Measurements from ENCODE around the gene SDK2.

The SDK2 gene

GRCh38 chr17:73498886-73499554 is 145.2 kb downstream of the SDK2 start:
- DNase-seq, result no peak

GRCh38 chr17:73498176-73498575 is 146.1 kb downstream of the SDK2 start:
- DNase-seq, result no peak

- no peak for DNase-seq
Observed at GRCh38 chr17:73497721-73498120, 146.5 kb downstream of the SDK2 start.

- DNase-seq, result no peak
Observed at GRCh38 chr17:73496232-73496631, 148.0 kb downstream of the SDK2 start.

- DNase-seq, result no peak
Observed at GRCh38 chr17:73495641-73496040, 148.6 kb downstream of the SDK2 start.

- DNase-seq, result no peak
Observed at GRCh38 chr17:73494950-73495349, 149.3 kb downstream of the SDK2 start.

- DNase-seq, result no peak
Observed at GRCh38 chr17:73493956-73494926, 150.0 kb downstream of the SDK2 start.

GRCh38 chr17:73492821-73493814 is 151.1 kb downstream of the SDK2 start:
- DNase-seq, result no peak

- DNase-seq, result no peak
Observed at GRCh38 chr17:73492125-73492820, 152.0 kb downstream of the SDK2 start.

- DNase-seq, result no peak
Observed at GRCh38 chr17:73491648-73492047, 152.6 kb downstream of the SDK2 start.

GRCh38 chr17:73490851-73491250 is 153.4 kb downstream of the SDK2 start:
- DNase-seq, result no peak

GRCh38 chr17:73489991-73490390 is 154.3 kb downstream of the SDK2 start:
- DNase-seq, result no peak

- DNase-seq, result no peak
Observed at GRCh38 chr17:73489333-73489732, 154.9 kb downstream of the SDK2 start.

GRCh38 chr17:73485130-73485529 is 159.1 kb downstream of the SDK2 start:
- no peak for DNase-seq

- DNase-seq, result no peak
Observed at GRCh38 chr17:73482894-73483293, 161.4 kb downstream of the SDK2 start.

GRCh38 chr17:73482251-73482716 is 162.0 kb downstream of the SDK2 start:
- peak in 1 of 2 donors; percentile 17 for DNase-seq

- no peak for DNase-seq
Observed at GRCh38 chr17:73481676-73482075, 162.6 kb downstream of the SDK2 start.

- DNase-seq, result no peak
Observed at GRCh38 chr17:73480740-73481139, 163.5 kb downstream of the SDK2 start.

GRCh38 chr17:73478768-73479424 is 165.3 kb downstream of the SDK2 start:
- DNase-seq, result no peak

- no peak for DNase-seq
Observed at GRCh38 chr17:73478334-73478733, 165.9 kb downstream of the SDK2 start.

GRCh38 chr17:73476890-73477350 is 167.3 kb downstream of the SDK2 start:
- DNase-seq, result no peak

All from CD4-positive, alpha-beta T cell treated with Interleukin-4 for 1 hour (primary cell).